Ectodermal cell (in vitro differentiated cells): ENCODE results near the gene ZNF446.

Experiments
- H3K27ac ChIP-seq: 2 replicates; pipeline ENCODE4 v1.7.0; 2013; ENCODE audit warnings: mild to moderate bottlenecking, low read depth, low read length; ENCODE audit not compliant: insufficient read depth, poor library complexity, severe bottlenecking
- H3K27me3 ChIP-seq: 2 replicates; pipeline ENCODE4 v1.7.0; 2013; ENCODE audit warnings: mild to moderate bottlenecking, low read length; ENCODE audit not compliant: insufficient read depth, control insufficient read depth, poor library complexity, severe bottlenecking
- H3K36me3 ChIP-seq: one replicate; pipeline ENCODE4 v1.7.0; 2013; ENCODE audit warnings: low read length; ENCODE audit not compliant: control insufficient read depth, insufficient read depth
- H3K4me1 ChIP-seq: one replicate; pipeline ENCODE4 v1.7.0; 2013; ENCODE audit warnings: low read length; ENCODE audit not compliant: control insufficient read depth, insufficient read depth
- H3K4me3 ChIP-seq: 2 replicates; pipeline ENCODE4 v1.7.0; 2013; ENCODE audit warnings: low read depth, low read length, control low read depth; ENCODE audit not compliant: insufficient read depth
- H3K9me3 ChIP-seq: 2 replicates; pipeline ENCODE4 v1.7.0; 2013; ENCODE audit warnings: mild to moderate bottlenecking, low read length, moderate library complexity; ENCODE audit not compliant: control insufficient read depth
- WGBS, 2 experiments: methylation state at CpG; one replicate each; pipeline ENCODE4 v1.1.7; 2013; ENCODE audit warnings: missing lambda C conversion rate in 2 of 2; 5-methylcytosine and 5-hydroxymethylcytosine counted together

ZNF446 gene

DNA sequence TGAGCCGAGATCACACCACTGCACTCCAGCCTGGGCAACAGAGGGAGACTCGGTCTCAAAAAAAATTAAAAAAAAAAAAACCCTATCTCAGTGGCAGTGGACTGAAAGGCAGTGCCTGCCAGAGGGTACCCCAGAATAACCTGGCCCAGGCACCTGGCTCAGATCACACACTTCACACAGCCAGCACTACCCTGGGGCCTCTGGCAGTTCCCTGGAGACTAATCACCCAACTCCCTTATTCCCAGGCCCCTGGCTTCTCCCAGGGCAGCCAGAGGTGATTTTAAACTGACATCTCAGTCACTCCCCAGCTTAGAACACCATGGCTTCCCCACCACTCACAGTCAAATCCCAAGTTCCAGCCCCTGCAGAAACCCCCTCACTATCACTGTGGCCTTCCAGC lies 39.1 kb downstream of the ZNF446 start:
- Histone ChIP-seq H3K9me3 (no peaks in the 10 kb centered on the region), H3K27me3 (no peaks in the 10 kb centered on the region), H3K27ac (no peak overlapping the region), H3K4me1 (peaks cover 6% of the 10 kb centered on the region), H3K36me3 (peaks cover 10% of the 10 kb centered on the region), H3K4me3 (no peak overlapping the region)
- WGBS, 2 experiments, result 81 to 90% methylated on average over 2 of the region's 2 CpGs

DNA sequence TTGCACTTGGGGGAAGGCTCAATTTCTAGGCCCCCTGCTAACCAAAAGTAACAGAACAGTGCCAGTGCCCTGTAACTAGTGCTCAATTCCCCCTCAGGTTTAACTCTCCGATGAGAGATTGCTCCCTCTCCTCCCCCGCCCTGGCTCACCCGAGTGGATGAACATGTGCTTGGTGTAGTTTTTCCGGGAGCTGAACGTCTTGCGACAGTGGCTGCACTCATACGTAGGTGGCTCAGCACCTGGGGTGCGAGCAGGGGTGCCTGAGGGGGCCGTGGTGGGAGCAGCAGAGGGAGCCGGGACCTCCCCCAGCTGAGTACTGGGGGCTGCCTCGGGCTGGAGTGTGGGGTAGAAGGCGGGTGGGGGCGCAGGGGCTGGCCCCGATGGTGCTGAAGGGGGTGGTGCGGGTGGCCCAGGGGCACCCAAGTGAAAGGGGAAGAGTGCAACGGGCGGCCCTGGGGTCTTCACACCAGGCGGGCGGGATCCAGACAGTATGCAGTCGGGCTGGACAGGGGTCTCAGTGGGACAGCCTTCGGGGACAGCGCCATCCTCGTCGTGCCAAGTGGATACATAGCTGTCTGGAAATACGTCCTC lies 40.2 kb downstream of the ZNF446 start:
- H3K27ac ChIP-seq, result no peak overlapping the region
- 89 to 90% methylated on average over 25 of the region's 25 CpGs for WGBS, 2 experiments
- H3K4me3 ChIP-seq, result no peak overlapping the region
- peaks cover 10% of the 10 kb centered on the region for H3K36me3 ChIP-seq
- H3K27me3 ChIP-seq, result no peaks in the 10 kb centered on the region
- no peaks in the 10 kb centered on the region for H3K9me3 ChIP-seq
- H3K4me1 ChIP-seq, result peaks cover 6% of the 10 kb centered on the region

DNA sequence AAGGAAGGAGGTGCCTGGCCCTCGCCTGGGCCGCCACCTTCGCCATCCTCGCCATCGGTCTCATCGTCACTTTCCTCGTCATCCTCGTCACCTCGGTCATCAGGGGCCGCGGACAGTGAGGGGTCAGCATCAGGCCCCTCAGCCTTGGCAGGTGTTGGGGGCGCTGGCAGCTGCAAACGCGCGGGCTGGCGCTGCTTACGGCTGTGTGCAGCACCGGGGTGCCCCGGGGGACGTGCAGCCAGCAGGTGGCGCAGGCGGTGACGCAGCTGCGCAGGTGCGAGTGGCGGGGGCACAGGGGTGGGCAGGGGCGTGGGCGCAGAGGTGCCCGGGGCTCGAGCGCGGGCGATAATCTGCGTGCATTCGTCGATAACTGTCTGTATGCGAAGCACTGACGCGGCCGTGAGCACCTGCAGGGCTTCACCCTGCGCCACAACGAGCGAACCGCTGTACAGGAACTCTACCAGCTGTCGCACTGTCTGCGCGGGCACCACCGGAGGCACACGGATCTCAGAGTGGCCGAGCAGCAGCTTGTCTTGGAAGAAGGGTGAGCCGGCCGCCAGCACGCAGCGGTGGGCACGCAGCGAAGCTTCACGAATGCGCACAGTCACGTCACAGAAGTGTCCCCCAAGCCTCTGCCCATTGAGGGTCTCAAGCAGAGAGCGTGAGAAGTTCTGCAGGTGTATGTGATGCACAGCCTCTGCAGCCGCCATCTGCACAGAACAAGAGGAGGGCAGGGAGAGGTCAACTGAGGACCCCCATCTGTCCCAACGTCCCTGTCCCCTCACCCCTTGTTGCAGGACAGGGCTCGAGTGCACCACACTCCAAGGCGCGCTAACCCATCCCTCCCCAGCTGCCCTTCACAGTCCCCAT lies 41.0 kb downstream of the ZNF446 start:
- Histone ChIP-seq H3K27me3 (no peaks in the 10 kb centered on the region), H3K4me3 (no peak overlapping the region), H3K9me3 (no peaks in the 10 kb centered on the region), H3K36me3 (peaks cover 10% of the 10 kb centered on the region), H3K4me1 (peaks cover 6% of the 10 kb centered on the region), H3K27ac (no peak overlapping the region)
- 94 to 96% methylated on average over 65 of the region's 65 CpGs for WGBS, 2 experiments

DNA sequence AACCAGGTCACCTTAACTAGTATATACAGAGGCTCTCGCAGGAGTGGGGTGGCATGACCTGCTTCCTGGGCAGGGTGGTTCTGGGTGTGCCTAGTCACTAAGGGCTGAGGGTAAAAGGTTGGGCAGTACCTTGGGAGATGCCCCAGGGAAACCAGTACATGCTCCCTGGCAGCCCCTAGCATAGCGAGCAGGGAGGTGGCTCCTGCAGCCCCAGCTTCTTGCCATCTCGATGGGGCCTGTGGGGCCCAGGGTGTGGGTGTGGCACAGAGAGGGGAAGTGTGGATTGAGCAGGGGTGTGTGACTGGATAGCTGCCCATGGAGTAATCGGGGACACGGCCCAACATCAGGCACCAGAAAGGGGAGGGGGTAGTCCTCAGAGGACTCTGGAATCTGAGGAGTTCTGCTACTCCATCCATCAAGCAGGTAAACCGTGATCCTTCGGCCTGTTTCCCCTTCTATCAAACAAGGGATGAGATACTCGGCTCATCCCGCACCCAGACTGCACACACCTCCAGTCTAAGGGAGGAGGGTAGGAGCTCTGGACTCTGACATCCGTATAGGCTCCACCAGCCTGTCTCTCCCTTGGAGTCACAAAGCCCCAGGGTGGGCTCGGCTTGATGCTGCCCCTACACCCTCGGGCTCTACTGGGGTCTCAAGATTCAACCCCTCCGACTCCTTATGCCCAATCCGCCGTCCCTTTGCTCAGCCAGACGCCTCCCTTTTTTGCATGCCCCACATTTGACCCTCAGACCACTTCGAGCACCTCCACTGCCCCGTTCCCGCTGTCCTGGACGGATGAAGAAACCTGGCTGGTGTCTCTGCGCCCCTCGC lies 42.3 kb downstream of the ZNF446 start:
- H3K27me3 ChIP-seq, result no peaks in the 10 kb centered on the region
- peaks cover 6% of the 10 kb centered on the region for H3K4me1 ChIP-seq
- peak overlapping the region; percentile 80 for H3K4me3 ChIP-seq
- peak overlapping the region; percentile 97 for H3K27ac ChIP-seq
- H3K36me3 ChIP-seq, result peaks cover 10% of the 10 kb centered on the region
- WGBS, 2 experiments, result 37 to 38% methylated on average over 22 of the region's 22 CpGs
- H3K9me3 ChIP-seq, result no peaks in the 10 kb centered on the region

DNA sequence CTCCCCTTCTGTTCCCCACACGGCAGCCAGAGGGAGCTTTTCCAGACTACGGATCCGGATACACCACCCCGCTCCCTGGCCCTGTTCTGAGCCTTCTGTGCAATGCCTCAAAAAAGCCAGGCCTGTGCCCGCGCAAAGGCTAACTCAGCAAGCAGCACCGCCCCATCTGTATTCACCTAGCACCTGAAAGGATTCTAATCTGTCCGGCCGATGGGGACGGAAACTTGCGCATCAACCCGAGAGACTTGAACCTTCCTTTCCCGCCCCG lies 42.9 kb downstream of the ZNF446 start:
- Histone ChIP-seq H3K27ac (peak overlapping the region; percentile 97), H3K4me1 (peaks cover 6% of the 10 kb centered on the region), H3K9me3 (no peaks in the 10 kb centered on the region), H3K4me3 (peak overlapping the region; percentile 80), H3K36me3 (peaks cover 10% of the 10 kb centered on the region), H3K27me3 (no peaks in the 10 kb centered on the region)
- 0% methylated on average over 14 of the region's 14 CpGs for WGBS, 2 experiments

DNA sequence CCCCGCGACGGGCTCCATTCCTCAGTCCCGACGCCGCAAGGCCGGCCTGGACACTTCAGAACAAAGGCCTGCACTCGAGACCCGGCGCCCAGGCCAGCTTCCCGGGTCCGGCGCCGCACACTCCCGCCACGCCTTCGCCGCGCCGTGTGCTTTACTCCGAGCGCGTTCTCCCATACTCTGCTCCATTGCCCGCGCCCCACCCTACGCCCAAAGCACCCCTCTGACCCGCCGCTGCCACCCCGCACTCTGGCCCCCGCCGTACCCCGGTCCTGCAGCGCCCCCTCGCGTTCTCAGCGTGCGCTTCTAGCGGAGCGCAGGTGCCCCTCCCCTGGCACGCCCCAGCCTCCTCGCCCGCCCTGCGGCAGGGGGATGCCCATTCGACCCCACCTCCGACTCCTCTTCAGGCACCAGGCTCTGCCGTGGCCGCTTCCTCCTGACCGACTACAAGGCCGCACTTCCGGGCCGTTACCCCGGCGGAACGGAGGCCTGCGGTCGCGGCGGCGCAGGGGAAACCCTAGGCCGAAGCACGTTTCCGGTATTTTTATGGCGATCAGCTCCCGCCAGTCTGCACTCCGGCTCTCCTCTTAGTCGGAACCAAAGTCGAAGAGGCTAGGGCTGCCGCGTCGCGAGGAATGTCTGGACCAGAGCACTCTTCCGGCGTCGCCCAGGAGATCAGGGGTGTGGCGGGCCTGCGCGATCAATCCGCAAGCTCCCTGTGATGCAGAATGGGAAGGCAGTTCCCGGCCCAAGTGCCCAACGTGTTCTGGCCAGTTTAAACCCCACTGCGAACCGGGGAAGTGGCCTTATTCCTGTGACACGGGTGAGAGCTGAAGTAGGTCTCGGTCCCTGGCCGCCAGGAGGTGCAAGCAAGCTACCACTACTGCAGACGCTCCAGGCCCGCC lies 43.5 kb downstream of the ZNF446 start, which contains the start of gene ZBTB45:
ZBTB45 (minus strand) TSS at position 456 of the 902 bp plus-strand sequence. CDS start 2,137 bp downstream, outside the sequence.
- H3K4me3 ChIP-seq, result peak within 1 kb of the TSS; percentile 80
- H3K9me3 ChIP-seq, result no peaks in the 10 kb centered on the region
- peak within 1 kb of the TSS; percentile 97 for H3K27ac ChIP-seq
- H3K4me1 ChIP-seq, result peaks cover 6% of the 10 kb centered on the region
- 0% methylated on average over 87 of the region's 87 CpGs for WGBS, 2 experiments
- H3K27me3 ChIP-seq, result no peaks in the 10 kb centered on the region
- H3K36me3 ChIP-seq, result peaks cover 10% of the 10 kb centered on the region

DNA sequence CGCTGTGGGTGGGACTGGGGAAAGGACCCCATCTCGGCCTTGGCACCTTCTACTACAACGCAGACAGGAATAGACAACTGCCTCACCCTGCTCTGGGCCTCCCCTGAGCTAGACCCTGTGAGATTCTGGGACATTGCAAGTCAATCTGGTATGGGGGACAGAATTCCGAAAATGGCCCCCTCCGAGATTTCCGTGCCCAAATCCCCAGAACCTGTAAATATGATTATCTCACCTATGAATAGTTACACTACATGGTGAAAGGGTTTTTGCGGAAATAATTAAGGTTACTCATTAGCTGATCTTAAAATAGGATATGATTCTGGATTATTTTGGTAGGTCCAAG lies 44.1 kb downstream of the ZNF446 start:
- Histone ChIP-seq H3K27me3 (no peaks in the 10 kb centered on the region), H3K4me3 (peak overlapping the region; percentile 80), H3K27ac (peak overlapping the region; percentile 97), H3K9me3 (no peaks in the 10 kb centered on the region), H3K4me1 (peaks cover 6% of the 10 kb centered on the region), H3K36me3 (peaks cover 10% of the 10 kb centered on the region)
- WGBS, 2 experiments, result 27 to 31% methylated on average over 5 to 7 of the region's 7 CpGs

DNA sequence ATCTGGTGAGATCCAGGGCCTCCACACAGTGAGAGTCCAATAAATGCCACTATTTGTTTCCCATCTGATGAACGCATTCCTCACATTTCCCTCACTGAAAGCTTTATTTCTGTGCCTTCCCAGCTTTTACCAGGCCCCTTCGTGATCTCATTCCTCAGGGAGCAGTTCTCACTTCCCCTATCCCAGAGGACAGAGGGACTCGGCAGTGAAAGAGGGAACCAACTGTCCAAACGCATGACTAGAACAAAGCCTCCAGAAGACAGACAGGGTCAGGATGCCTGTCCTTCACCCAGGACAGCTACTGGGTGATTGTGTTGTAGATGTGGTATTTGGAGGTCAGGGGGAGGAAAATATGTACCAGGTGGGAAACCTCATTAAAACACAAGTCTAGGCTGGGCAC lies 45.5 kb downstream of the ZNF446 start:
- H3K4me1 ChIP-seq, result peaks cover 6% of the 10 kb centered on the region
- H3K9me3 ChIP-seq, result no peaks in the 10 kb centered on the region
- no peak overlapping the region for H3K27ac ChIP-seq
- no peak overlapping the region for H3K4me3 ChIP-seq
- no peaks in the 10 kb centered on the region for H3K27me3 ChIP-seq
- peaks cover 4% of the 10 kb centered on the region for H3K36me3 ChIP-seq
- WGBS, 2 experiments, result 89 to 94% methylated on average over 4 of the region's 4 CpGs

DNA sequence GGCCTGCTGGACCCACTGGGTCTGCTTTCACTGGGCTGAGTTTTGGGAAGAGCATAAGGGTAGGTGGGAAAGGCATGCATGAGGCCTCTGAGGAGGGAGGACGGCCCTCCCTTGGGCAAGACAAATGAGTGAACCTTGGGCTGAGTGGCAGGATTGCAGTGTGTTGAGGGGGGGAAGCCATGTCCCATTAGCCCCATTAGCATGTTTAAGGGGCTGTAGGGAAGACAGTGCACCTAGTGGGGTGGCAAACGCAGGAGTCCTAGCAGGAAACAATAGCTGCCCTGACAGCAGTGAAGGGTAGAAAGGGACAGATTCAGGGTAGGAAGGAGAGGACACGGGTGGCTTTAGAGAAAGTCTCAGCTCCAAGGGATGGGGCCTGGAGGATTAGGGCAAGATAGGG lies 46.6 kb downstream of the ZNF446 start:
- Histone ChIP-seq H3K9me3 (no peaks in the 10 kb centered on the region), H3K4me3 (no peak overlapping the region), H3K36me3 (no peaks in the 10 kb centered on the region), H3K4me1 (peaks cover 6% of the 10 kb centered on the region), H3K27ac (no peak overlapping the region), H3K27me3 (no peaks in the 10 kb centered on the region)
- 33 to 34% methylated on average over 3 of the region's 3 CpGs for WGBS, 2 experiments
